ENCODE data around the gene LSM11. TPM values are rescaled to one million over a fixed set of nuclear protein-coding genes. Genes with fewer than 3 reads are reported as not detected.
"Not testable (repeated sequence)": the region's sequence is repeated elsewhere in the genome, so short reads cannot be mapped to it uniquely, and the experiment has no call there.

LSM11 gene
- total RNA-seq: 1 to 10 TPM; 3.3 to 3.8 (median 3.6) TPM

DNA sequence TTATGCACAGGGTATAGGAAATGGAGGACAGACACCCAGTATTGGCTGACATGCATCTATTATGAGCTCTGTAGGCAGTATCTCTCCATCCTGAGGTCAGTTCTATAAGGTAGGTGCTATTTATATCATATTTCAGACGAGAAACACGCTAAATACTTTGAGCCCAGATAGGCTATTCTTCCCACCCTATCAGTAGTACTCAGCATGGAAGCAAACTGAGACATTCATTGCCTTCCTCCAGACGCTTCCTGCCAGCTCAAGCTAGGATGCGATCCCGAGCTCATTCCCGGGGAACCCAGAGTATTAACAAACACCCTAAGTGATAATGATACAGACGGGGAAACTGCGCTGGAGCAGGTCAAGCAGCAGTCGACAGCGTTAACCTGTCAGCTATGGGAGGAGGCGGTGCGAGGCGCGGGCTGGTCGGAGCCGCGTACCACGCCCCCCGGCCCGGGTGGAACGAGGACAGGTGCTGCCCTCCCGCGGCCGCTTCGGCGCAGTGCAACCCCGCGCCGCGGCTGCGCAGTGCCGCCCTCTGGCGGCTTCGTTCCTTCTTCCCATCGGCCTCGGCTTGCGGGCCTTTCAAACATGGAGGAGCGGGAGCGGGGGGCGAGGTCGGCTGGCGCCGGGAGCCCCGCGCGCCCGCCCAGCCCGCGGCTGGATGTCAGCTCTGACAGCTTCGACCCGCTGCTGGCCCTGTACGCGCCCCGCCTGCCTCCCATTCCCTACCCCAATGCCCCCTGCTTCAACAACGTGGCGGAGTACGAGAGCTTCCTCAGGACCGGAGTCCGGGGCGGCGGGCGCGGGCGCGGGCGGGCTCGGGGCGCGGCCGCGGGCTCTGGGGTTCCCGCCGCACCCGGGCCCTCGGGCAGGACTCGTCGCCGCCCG, at the start of gene LSM11:
Gene LSM11 (plus strand): TSS at position 550 of the 888 bp plus-strand sequence. CDS start 39 bp downstream, at position 589.
- Histone ChIP-seq H3K4me1 (peaks cover 0 to 21% (median 0%) of the 10 kb centered on the region in 4 donors), H3K36me3 (peaks cover 0 to 13% (median 0%) of the 10 kb centered on the region in 3 donors), H3K27me3 (no peaks in the 10 kb centered on the region), H3K4me3 (peak within 1 kb of the TSS; percentile 79 to 95 (median 86)), H3K27ac (peak within 1 kb of the TSS; percentile 55 to 74 (median 72)), H3K9me3 (no peaks in the 10 kb centered on the region)
- DNase-seq: peak; percentile 90 to 97 (median 96)
- TF ChIP-seq, protein P1, sequence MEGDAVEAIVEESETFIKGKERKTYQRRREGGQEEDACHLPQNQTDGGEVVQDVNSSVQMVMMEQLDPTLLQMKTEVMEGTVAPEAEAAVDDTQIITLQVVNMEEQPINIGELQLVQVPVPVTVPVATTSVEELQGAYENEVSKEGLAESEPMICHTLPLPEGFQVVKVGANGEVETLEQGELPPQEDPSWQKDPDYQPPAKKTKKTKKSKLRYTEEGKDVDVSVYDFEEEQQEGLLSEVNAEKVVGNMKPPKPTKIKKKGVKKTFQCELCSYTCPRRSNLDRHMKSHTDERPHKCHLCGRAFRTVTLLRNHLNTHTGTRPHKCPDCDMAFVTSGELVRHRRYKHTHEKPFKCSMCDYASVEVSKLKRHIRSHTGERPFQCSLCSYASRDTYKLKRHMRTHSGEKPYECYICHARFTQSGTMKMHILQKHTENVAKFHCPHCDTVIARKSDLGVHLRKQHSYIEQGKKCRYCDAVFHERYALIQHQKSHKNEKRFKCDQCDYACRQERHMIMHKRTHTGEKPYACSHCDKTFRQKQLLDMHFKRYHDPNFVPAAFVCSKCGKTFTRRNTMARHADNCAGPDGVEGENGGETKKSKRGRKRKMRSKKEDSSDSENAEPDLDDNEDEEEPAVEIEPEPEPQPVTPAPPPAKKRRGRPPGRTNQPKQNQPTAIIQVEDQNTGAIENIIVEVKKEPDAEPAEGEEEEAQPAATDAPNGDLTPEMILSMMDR (IDR thresholded peaks at IDR 0.05): peak; percentile 99 to 100 (median 100)
- peak in 1 of 2 donors; percentile 36 for TF ChIP-seq POLR2A (IDR thresholded peaks at IDR 0.05)

DNA sequence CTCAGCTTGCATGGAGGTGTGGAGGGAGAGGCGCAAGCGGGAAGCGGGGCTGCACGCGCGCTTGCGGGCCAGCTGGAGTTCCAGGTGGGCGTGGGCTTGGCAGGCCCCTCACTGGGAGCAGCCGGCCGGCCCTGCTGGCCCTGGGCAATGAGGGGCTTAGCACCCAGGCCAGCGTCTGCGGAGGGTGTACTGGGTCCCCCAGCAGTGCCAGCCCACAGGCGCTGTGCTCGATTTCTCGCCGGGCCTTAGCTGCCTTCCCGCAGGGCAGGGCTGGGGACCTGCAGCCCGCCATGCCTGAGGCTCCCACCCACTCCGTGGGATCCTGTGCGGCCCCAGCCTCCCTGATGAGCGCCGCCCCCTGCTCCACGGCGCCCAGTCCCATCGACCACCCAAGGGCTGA, 49.7 kb upstream of the LSM11 start:
- not testable (repeated sequence) for H3K9me3 ChIP-seq, H3K4me3 ChIP-seq, DNase-seq, H3K27ac ChIP-seq, H3K36me3 ChIP-seq, H3K4me1 ChIP-seq, H3K27me3 ChIP-seq

DNA sequence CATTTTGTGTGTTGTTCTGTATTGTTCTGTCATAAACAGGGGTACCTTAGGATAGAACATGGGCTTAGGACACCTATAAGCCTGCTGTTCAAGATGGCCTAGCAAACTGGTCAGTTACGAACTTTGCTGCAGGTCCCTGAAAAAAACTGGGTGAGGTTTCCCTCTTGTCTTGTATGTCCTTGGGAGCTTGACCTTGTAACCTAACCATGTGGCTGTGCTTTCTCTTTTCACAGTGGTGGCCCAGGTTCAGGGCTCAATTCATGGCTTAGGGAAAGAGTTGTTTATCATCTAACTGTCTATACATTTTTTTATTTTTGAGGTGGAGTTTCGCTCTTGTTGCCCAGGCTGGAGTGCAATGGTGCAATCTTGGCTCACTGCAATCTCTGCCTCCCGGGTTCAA, 47.4 kb upstream of the LSM11 start:
- not testable (repeated sequence) for H3K27me3 ChIP-seq, H3K36me3 ChIP-seq, H3K4me3 ChIP-seq, H3K4me1 ChIP-seq, H3K27ac ChIP-seq, H3K9me3 ChIP-seq, DNase-seq

DNA sequence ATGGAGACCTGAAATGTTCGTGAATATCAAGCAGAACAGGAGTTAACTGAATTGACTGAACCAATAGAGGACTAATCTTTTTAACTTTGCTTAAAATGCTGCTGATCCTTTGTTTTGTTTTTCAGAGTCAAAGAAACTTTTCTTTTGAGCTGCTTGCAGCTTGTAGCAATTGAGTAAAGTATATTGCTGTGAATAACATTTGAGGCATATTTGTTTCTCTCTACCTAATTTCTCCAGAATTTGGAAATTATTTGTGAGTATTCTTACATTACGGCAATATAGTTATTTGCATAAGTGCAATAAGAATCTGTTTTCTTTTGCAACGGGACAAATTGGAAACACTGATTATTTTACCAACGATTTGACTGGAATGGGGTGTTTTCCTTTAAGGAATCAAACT, 44.8 kb upstream of the LSM11 start:
- H3K4me1 ChIP-seq, H3K36me3 ChIP-seq, H3K27me3 ChIP-seq, DNase-seq, H3K27ac ChIP-seq, H3K4me3 ChIP-seq, H3K9me3 ChIP-seq: not testable (repeated sequence)

DNA sequence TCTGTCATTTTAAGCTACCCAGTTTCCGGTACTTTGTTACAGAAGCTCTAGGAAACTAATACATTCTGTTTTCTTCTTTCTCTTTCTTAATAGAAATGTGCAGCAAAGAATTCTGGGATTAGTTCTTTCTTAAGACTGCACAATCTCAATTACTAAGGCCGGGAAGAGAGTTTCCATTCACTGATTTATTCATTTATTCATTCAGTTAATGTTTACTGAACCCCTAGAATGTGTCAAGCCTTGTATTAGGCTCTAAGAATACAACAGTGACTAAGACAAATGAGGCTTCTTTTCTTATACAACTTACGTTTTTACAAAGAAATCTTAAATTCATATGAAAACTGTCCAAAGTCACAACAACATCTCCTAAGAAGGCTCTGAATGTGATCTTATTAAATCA, 39.8 kb upstream of the LSM11 start:
- Histone ChIP-seq H3K4me1 (no peaks in the 10 kb centered on the region), H3K27me3 (no peaks in the 10 kb centered on the region), H3K36me3 (no peaks in the 10 kb centered on the region), H3K9me3 (peaks cover 0 to 5% (median 0%) of the 10 kb centered on the region in 4 donors), H3K4me3 (no peak overlapping the region), H3K27ac (no peak overlapping the region)
- DNase-seq: no peak
- TF ChIP-seq POLR2A (IDR thresholded peaks at IDR 0.05): no peak
- TF ChIP-seq, protein P1 (IDR thresholded peaks at IDR 0.05): no peak

DNA sequence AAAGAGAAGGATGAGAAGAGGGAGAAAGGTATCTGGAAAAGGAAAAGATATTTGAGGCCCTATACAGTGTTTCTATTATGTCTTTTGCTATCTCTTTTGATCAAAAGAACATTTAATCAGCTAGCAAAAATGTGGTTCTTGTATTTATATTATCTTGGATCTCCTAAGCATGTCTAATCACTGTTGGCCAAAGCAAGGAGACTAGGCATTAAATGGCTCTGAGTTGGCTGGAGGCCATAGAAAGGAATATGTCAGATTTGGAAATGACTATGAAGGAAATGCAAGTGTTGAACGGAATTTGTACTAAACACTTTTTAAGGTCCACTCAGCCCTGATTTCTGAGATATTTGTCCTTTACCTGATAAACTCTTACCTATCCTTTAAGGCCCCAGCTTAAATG, 34.6 kb upstream of the LSM11 start:
- no peak overlapping the region for H3K27ac ChIP-seq
- no peak overlapping the region for H3K4me3 ChIP-seq
- no peak for DNase-seq
- no peaks in the 10 kb centered on the region for H3K36me3 ChIP-seq
- no peaks in the 10 kb centered on the region for H3K4me1 ChIP-seq
- TF ChIP-seq POLR2A (IDR thresholded peaks at IDR 0.05): no peak
- TF ChIP-seq, protein P1 (IDR thresholded peaks at IDR 0.05): no peak
- no peaks in the 10 kb centered on the region for H3K9me3 ChIP-seq
- no peaks in the 10 kb centered on the region for H3K27me3 ChIP-seq

DNA sequence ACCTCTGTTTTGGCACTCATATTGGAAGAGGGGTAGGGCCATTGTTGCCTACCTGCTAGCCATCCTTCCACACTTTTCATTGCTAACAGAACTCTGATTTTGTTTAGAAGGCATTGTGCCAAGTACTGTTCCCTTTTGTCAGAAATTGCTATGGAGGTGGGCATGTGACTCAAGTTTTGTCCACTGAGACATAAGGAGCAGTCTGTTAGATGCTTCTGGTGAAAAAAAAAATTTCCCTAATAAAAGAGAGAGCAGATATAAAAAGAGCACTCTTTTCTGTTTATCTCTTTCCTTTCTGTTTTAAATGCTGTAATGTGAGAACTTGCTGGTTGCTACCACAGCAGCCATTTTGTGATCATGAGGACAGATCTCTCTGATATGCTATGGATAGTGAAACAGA, 34.2 kb upstream of the LSM11 start:
- H3K27me3 ChIP-seq: no peaks in the 10 kb centered on the region
- no peak overlapping the region for H3K27ac ChIP-seq
- DNase-seq: no peak
- no peaks in the 10 kb centered on the region for H3K4me1 ChIP-seq
- H3K4me3 ChIP-seq: no peak overlapping the region
- no peaks in the 10 kb centered on the region for H3K36me3 ChIP-seq
- H3K9me3 ChIP-seq: no peaks in the 10 kb centered on the region
- TF ChIP-seq POLR2A (IDR thresholded peaks at IDR 0.05): no peak
- TF ChIP-seq, protein P1 (IDR thresholded peaks at IDR 0.05): no peak
